HFF-Myc (cell line): ENCODE data around the gene CDC42EP3.

Experiments
- DNase-seq: peaks from one replicate; pipeline ENCODE4 v3.0.0-alpha.2; 2011; ENCODE audit warnings: low read depth; ENCODE audit errors: extremely low read depth
- H3K4me3 ChIP-seq: replicated peaks from 2 replicates; pipeline ENCODE4 v1.5.1; 2011; ENCODE audit warnings: low read depth, mild to moderate bottlenecking, control low read depth, low read length
- TF ChIP-seq, protein P1 (sequence below): IDR thresholded peaks from 2 replicates; pipeline ENCODE4 v1.5.1; 2012; ENCODE audit warnings: mild to moderate bottlenecking, low read depth, low read length, control low read depth; ENCODE audit errors: missing control alignments

Gene CDC42EP3

GRCh38 chr2:37641582-37642171 is 29.8 kb downstream of the CDC42EP3 start:
- H3K4me3 ChIP-seq: no peak overlapping the region
- peak; percentile 94 for DNase-seq
- TF ChIP-seq, protein P1, sequence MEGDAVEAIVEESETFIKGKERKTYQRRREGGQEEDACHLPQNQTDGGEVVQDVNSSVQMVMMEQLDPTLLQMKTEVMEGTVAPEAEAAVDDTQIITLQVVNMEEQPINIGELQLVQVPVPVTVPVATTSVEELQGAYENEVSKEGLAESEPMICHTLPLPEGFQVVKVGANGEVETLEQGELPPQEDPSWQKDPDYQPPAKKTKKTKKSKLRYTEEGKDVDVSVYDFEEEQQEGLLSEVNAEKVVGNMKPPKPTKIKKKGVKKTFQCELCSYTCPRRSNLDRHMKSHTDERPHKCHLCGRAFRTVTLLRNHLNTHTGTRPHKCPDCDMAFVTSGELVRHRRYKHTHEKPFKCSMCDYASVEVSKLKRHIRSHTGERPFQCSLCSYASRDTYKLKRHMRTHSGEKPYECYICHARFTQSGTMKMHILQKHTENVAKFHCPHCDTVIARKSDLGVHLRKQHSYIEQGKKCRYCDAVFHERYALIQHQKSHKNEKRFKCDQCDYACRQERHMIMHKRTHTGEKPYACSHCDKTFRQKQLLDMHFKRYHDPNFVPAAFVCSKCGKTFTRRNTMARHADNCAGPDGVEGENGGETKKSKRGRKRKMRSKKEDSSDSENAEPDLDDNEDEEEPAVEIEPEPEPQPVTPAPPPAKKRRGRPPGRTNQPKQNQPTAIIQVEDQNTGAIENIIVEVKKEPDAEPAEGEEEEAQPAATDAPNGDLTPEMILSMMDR: no peak

- no peak overlapping the region for H3K4me3 ChIP-seq
- no peak for DNase-seq
- TF ChIP-seq, protein P1: no peak
These were observed 31.8 kb downstream of the CDC42EP3 start for GRCh38 chr2:37639631-37640030.

DNA sequence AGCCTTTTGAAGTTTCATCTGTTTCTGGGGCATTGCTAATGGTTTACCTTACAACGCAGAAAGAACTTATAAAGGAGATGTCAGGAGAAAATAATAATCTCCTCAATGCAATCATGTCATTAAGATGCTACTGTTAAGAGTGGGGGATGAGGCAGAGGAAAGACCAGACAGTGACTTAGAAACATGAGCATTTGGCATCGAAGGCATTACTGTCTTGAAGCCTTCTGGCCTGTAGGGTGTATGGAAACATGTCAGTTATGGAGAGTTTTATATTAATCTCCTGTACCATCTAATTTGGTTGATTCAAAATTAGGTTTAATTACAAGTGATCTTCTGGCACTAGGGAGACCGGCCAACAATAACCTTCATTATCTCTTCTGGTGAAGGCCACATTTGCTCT is 32.5 kb downstream of the CDC42EP3 start:
- H3K4me3 ChIP-seq: no peak overlapping the region
- DNase-seq: no peak
- TF ChIP-seq, protein P1: no peak

DNA sequence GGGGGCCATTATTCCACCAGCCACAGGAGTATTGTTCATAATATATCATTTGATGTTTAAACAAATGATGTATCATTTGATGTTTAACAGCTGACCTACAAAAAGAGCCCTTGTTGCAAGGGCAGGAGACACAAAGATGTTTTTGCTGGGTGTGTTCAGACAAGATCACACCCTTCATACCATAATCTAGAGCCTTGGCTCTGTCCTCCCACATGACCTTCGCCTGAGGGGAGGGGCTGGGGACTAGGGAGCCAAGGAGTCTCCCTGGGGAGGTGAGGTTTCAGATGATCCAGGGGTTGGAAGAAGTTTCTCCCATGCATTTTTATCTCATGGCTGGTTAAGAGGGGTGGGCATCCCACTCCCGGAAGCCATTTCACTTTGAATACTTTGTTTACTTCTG is 33.5 kb downstream of the CDC42EP3 start:
- no peak for DNase-seq
- no peak overlapping the region for H3K4me3 ChIP-seq
- TF ChIP-seq, protein P1: no peak

DNA sequence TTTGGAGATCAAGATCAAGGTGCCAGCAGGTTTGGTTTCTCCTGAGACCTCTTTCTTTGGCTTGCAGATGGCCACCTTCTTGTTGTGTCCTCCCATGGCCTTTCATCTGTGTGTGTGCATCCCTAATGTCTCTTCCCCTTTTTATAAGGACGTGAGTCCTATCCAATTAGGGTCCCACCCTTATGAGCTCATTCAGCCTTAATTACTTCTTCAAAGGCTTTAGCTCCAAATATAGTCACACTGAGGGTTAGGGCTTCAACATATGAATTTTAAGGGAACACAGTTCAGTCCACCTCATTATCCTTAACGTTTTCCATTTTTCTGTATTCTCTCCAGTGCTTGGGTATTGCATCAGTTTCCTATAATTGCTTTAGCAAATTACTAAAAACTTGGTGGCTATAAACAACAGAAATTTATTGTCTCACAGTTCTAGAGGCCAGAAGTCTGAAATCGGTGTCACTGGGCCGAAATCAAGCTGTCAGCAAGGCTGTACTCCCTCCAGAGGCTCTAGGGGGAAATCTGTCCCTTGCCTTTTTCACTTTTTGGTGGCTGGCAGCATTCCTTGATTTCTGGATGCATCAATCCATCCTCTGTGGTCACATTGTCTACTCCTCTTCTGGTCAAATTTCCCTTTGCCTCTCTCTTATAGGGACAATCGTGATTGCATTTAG is 34.1 kb downstream of the CDC42EP3 start:
- no peak for DNase-seq
- TF ChIP-seq, protein P1: peak; percentile 20
- H3K4me3 ChIP-seq: no peak overlapping the region

GRCh38 chr2:37636381-37637066 is 34.9 kb downstream of the CDC42EP3 start:
- no peak overlapping the region for H3K4me3 ChIP-seq
- no peak for DNase-seq
- TF ChIP-seq, protein P1: no peak
